ENCODE measurements around the gene SDHC. TPM values are rescaled to one million over a fixed set of nuclear protein-coding genes. Genes with fewer than 3 reads are reported as not detected.
"Not testable (repeated sequence)": the region's sequence is repeated elsewhere in the genome, so short reads cannot be mapped to it uniquely, and the experiment has no call there.

The SDHC gene
- total RNA-seq, 8 experiments from 2014 or later = 24.6 to 179 (median 77.7) TPM

- 0 to 72% (median 50%) methylated on average over 1 to 2 of the region's 2 CpGs; no CpG with 5 or more reads in 1 of the 10 experiments for WGBS, 10 experiments
- no peak overlapping the region for H3K27ac ChIP-seq
- H3K4me3 ChIP-seq = no peak overlapping the region
- in situ Hi-C loops (cut with MboI; ENCODE audit: low pct_unique_long_range_greater_than_20kb in 2 of 9, low sequenced_read_pairs in 9 of 9, unreplicated experiment in 9 of 9) = loop anchor here in 1 of 9 experiments (10.0 kb wide), 1 partner anchor 150 kb away; the partner anchor contains the start of genes APOA2 and TOMM40L
- no peaks in the 10 kb centered on the region for H3K4me1 ChIP-seq (replicated peaks in 1 of 2)
- peak in 2 of 8 experiments; percentile 19 to 35 for ATAC-seq (replicated peaks in 6 of 8)
Measured at GRCh38 chr1:161374373-161374772, 60.2 kb downstream of the SDHC start.

GRCh38 chr1:161378014-161378413, 63.8 kb downstream of the SDHC start:
- Histone ChIP-seq H3K4me1 (replicated peaks in 1 of 2) (peaks cover 4 to 6% of the 10 kb centered on the region in 2 donors), H3K4me3 (no peak overlapping the region), H3K27ac (no peak overlapping the region)
- in situ Hi-C loops (cut with MboI; ENCODE audit: low pct_unique_long_range_greater_than_20kb in 2 of 9, low sequenced_read_pairs in 9 of 9, unreplicated experiment in 9 of 9) = loop anchor here in 6 of 9 experiments (10.0 to 25.0 kb wide), 3 partner anchors 141 to 166 kb away; partner anchors contain the start of genes APOA2 (in 5 of the 6), FCER1G (in 4 of the 6), NDUFS2 (in 4 of the 6) and TOMM40L (in 2 of the 6)
- WGBS, 10 experiments = 67 to 96% (median 85%) methylated on average over 1 to 5 of the region's 5 CpGs; no CpG with 5 or more reads in 2 of the 10 experiments
- no peak for ATAC-seq (replicated peaks in 6 of 8)

DNA sequence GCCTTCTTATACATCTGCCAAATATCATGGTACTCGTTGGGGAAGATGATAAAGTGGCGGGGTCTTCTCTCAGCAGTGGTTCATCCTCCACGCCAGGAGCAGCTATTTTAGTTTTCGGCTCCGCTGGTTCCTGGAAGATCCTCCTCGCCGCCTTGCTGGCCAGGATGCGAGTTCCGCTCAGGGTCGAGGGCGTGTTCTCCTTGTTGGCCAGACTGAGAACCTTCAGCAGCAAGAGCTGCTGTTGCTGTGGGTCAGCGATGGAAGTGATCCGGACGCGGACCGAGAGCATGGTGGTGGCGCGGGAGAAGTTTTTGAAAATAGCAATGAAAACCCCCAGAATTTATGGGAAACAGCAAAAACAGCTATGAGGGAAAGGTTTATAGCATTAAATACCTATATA, 64.9 kb downstream of the SDHC start:
- ATAC-seq (replicated peaks in 6 of 8) = peak in 1 of 8 experiments; percentile 61
- 35 to 98% (median 89%) methylated on average over 3 to 16 of the region's 18 CpGs; no CpG with 5 or more reads in 1 of the 10 experiments for WGBS, 10 experiments
- Histone ChIP-seq H3K27ac (no peak overlapping the region), H3K4me1 (replicated peaks in 1 of 2) (peaks cover 4 to 6% of the 10 kb centered on the region in 2 donors), H3K4me3 (no peak overlapping the region)
- in situ Hi-C loops (cut with MboI; ENCODE audit: low pct_unique_long_range_greater_than_20kb in 2 of 9, low sequenced_read_pairs in 9 of 9, unreplicated experiment in 9 of 9) = loop anchor here in 6 of 9 experiments (10.0 to 25.0 kb wide), 3 partner anchors 142 to 167 kb away; partner anchors contain the start of genes APOA2 (in 5 of the 6), FCER1G (in 4 of the 6), NDUFS2 (in 4 of the 6) and TOMM40L (in 2 of the 6)

- in situ Hi-C loops (cut with MboI; ENCODE audit: low pct_unique_long_range_greater_than_20kb in 2 of 9, low sequenced_read_pairs in 9 of 9, unreplicated experiment in 9 of 9) = loop anchor here in 8 of 9 experiments (5.0 to 25.0 kb wide), 5 partner anchors 144 to 177 kb away; partner anchors contain the start of genes APOA2 (in 5 of the 8), FCER1G (in 5 of the 8), NDUFS2 (in 5 of the 8) and TOMM40L (in 2 of the 8)
- no peak overlapping the region for H3K4me3 ChIP-seq
Measured at GRCh38 chr1:161381707-161382106, 67.5 kb downstream of the SDHC start.

DNA sequence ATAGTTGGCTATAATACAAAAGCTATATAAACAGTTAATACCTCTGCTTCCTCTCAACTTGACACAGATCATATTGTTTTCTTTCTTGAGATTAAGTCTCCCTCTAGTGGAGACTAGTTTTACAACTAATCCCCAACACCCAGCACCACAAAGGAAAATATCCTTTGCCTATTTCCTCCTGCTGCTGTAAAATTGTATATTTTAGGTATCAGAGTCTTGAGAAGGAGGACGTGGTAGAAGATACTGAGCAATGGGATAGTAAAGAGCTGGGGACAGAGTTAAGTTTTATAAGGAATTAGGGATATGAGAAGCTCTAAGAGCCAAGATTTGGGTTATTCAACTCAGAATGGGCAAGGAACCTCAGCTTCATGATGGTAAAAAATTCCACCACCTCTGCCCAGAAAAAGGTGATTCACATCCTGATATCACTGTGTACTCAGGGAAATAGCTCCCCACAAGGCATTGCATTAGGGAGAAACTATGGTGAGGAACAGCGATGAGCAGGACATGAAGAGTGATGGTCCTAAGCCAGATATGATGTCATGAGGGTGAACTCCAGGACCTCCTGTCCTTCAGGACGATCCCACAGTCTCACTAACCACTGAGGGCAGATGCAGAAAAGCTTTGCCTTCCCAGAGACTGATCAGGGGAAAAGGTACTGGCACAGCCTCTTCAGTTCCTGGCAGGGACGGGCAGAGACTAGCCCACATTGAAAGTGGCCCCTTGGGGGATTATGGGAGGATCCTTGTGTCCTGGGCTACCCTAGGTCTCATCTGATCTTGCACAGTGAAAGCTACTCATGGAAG, 68.2 kb downstream of the SDHC start:
- Histone ChIP-seq H3K4me3 (no peak overlapping the region), H3K27ac (no peak overlapping the region), H3K4me1 (replicated peaks in 1 of 2) (peaks cover 4 to 6% of the 10 kb centered on the region in 2 donors)
- WGBS, 10 experiments = 0 to 47% (median 10%) methylated on average over 1 to 4 of the region's 4 CpGs; no CpG with 5 or more reads in 1 of the 10 experiments
- in situ Hi-C loops (cut with MboI; ENCODE audit: low pct_unique_long_range_greater_than_20kb in 2 of 9, low sequenced_read_pairs in 9 of 9, unreplicated experiment in 9 of 9) = loop anchor here in 8 of 9 experiments (5.0 to 25.0 kb wide), 5 partner anchors 145 to 178 kb away; partner anchors contain the start of genes APOA2 (in 5 of the 8), FCER1G (in 5 of the 8), NDUFS2 (in 5 of the 8) and TOMM40L (in 2 of the 8)
- ATAC-seq (replicated peaks in 6 of 8) = peak; percentile 72 to 92 (median 85)

More at GRCh38 chr1:161381707-161382106, 67.5 kb downstream of the SDHC start:
- no peak for ATAC-seq (replicated peaks in 6 of 8)
- Histone ChIP-seq H3K27ac (no peak overlapping the region), H3K4me1 (replicated peaks in 1 of 2) (peaks cover 4 to 6% of the 10 kb centered on the region in 2 donors)
- 75 to 100% (median 87%) methylated on average over 1 to 6 of the region's 6 CpGs for WGBS, 10 experiments

- Histone ChIP-seq H3K4me3 (no peak overlapping the region), H3K27ac (no peak overlapping the region), H3K4me1 (replicated peaks in 1 of 2) (peaks cover 3 to 6% of the 10 kb centered on the region in 2 donors)
- no peak for ATAC-seq (replicated peaks in 6 of 8)
- in situ Hi-C loops (cut with MboI; ENCODE audit: low pct_unique_long_range_greater_than_20kb in 2 of 9, low sequenced_read_pairs in 9 of 9, unreplicated experiment in 9 of 9) = loop anchor here in 7 of 9 experiments (10.0 to 25.0 kb wide), 4 partner anchors 151 to 184 kb away; partner anchors contain the start of genes APOA2 (in 5 of the 7), NDUFS2 (in 5 of the 7), FCER1G (in 4 of the 7) and TOMM40L (in 2 of the 7)
- WGBS, 10 experiments = 87 to 100% (median 100%) methylated on average over 1 to 3 of the region's 3 CpGs; no CpG with 5 or more reads in 2 of the 10 experiments
Measured at GRCh38 chr1:161388639-161389038, 74.5 kb downstream of the SDHC start.

DNA sequence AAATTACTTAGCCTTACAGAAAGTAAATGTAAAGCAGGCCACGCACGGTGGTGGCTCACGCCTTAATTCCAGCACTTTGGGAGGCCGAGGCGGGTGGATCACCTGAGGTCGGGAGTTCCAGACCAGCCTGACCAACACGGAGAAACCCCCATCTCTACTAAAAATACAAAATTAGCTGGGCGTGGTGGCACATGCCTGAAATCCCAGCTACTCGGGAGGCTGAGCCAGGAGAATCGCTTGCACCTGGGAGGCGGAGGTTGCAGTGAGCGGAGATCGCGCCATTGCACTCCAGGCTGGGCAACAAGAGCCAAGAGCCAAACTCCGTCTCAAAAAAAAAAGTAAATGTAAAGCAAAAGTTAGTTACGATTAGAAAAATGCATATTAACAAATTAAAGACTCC, 75.0 kb downstream of the SDHC start:
- H3K27ac ChIP-seq = peak overlapping the region; percentile 73 to 85
- WGBS, 10 experiments = 58 to 94% (median 76%) methylated on average over 2 to 16 of the region's 16 CpGs
- H3K4me3 ChIP-seq = peak overlapping the region; percentile 38 to 90 (median 68)
- ATAC-seq (replicated peaks in 6 of 8); H3K4me1 ChIP-seq (replicated peaks in 1 of 2): not testable (repeated sequence)
- in situ Hi-C loops (cut with MboI; ENCODE audit: low pct_unique_long_range_greater_than_20kb in 2 of 9, low sequenced_read_pairs in 9 of 9, unreplicated experiment in 9 of 9) = loop anchor here in 7 of 9 experiments (10.0 to 25.0 kb wide), 4 partner anchors 152 to 184 kb away; partner anchors contain the start of genes APOA2 (in 5 of the 7), NDUFS2 (in 5 of the 7), FCER1G (in 4 of the 7) and TOMM40L (in 2 of the 7)

- peak; percentile 89 to 95 (median 93) for ATAC-seq (replicated peaks in 6 of 8)
- Histone ChIP-seq H3K27ac (peak overlapping the region; percentile 73 to 85), H3K4me1 (replicated peaks in 1 of 2) (peaks cover 3 to 6% of the 10 kb centered on the region in 2 donors), H3K4me3 (peak overlapping the region; percentile 52 to 90 (median 69))
- in situ Hi-C loops (cut with MboI; ENCODE audit: low pct_unique_long_range_greater_than_20kb in 2 of 9, low sequenced_read_pairs in 9 of 9, unreplicated experiment in 9 of 9) = loop anchor here in 7 of 9 experiments (10.0 to 25.0 kb wide), 4 partner anchors 153 to 185 kb away; partner anchors contain the start of genes APOA2 (in 5 of the 7), NDUFS2 (in 5 of the 7), FCER1G (in 4 of the 7) and TOMM40L (in 2 of the 7)
- WGBS, 10 experiments = 0 to 6% (median 1%) methylated on average over 5 to 27 of the region's 79 CpGs; no CpG with 5 or more reads in 3 of the 10 experiments
Measured at GRCh38 chr1:161389691-161390558, 75.7 kb downstream of the SDHC start.

- peak overlapping the region; percentile 52 to 90 (median 69) for H3K4me3 ChIP-seq
- in situ Hi-C loops (cut with MboI; ENCODE audit: low pct_unique_long_range_greater_than_20kb in 2 of 9, low sequenced_read_pairs in 9 of 9, unreplicated experiment in 9 of 9) = loop anchor here in 5 of 9 experiments (25.0 kb wide), 2 partner anchors 153 to 178 kb away; partner anchors contain the start of genes APOA2 (in 4 of the 5), FCER1G (in 4 of the 5), NDUFS2 (in 4 of the 5) and NR1I3 (in 1 of the 5)
- peak overlapping the region; percentile 16 to 60 for H3K27ac ChIP-seq
- H3K4me1 ChIP-seq (replicated peaks in 1 of 2) = peaks cover 3 to 6% of the 10 kb centered on the region in 2 donors
- 0 to 11% (median 9%) methylated on average over 1 to 12 of the region's 13 CpGs; no CpG with 5 or more reads in 3 of the 10 experiments for WGBS, 10 experiments
- no peak for ATAC-seq (replicated peaks in 6 of 8)
Measured at GRCh38 chr1:161390559-161390858, 76.3 kb downstream of the SDHC start.

- peak overlapping the region in 3 of 5 donors; percentile 52 to 90 (median 69) for H3K4me3 ChIP-seq
- in situ Hi-C loops (cut with MboI; ENCODE audit: low pct_unique_long_range_greater_than_20kb in 2 of 9, low sequenced_read_pairs in 9 of 9, unreplicated experiment in 9 of 9) = loop anchor here in 5 of 9 experiments (25.0 kb wide), 2 partner anchors 154 to 179 kb away; partner anchors contain the start of genes APOA2 (in 4 of the 5), FCER1G (in 4 of the 5), NDUFS2 (in 4 of the 5) and NR1I3 (in 1 of the 5)
- ATAC-seq (replicated peaks in 6 of 8); H3K4me1 ChIP-seq (replicated peaks in 1 of 2); H3K27ac ChIP-seq: not testable (repeated sequence)
- 67 to 100% (median 90%) methylated on average over 1 to 7 of the region's 7 CpGs; no CpG with 5 or more reads in 3 of the 10 experiments for WGBS, 10 experiments
Measured at GRCh38 chr1:161391136-161391535, 77.0 kb downstream of the SDHC start.

- 82 to 100% (median 94%) methylated on average over 1 to 8 of the region's 8 CpGs for WGBS, 10 experiments
- ATAC-seq (replicated peaks in 6 of 8) = no peak
- Histone ChIP-seq H3K4me3 (no peak overlapping the region), H3K27ac (no peak overlapping the region), H3K4me1 (replicated peaks in 1 of 2) (peaks cover 3 to 6% of the 10 kb centered on the region in 2 donors)
- in situ Hi-C loops (cut with MboI; ENCODE audit: low pct_unique_long_range_greater_than_20kb in 2 of 9, low sequenced_read_pairs in 9 of 9, unreplicated experiment in 9 of 9) = loop anchor here in 5 of 9 experiments (25.0 kb wide), 2 partner anchors 154 to 179 kb away; partner anchors contain the start of genes APOA2 (in 4 of the 5), FCER1G (in 4 of the 5), NDUFS2 (in 4 of the 5) and NR1I3 (in 1 of the 5)
Measured at GRCh38 chr1:161391611-161392010, 77.4 kb downstream of the SDHC start.

Measured in motor neuron (in vitro differentiated cells).